HCT116 (cell line): Measurements from ENCODE around the gene DDX39A. TPM values are rescaled to one million over a fixed set of nuclear protein-coding genes. Genes with fewer than 3 reads are reported as not detected.
A peak's percentile ranks its signal among the peaks of the same experiment; 100 is the strongest.

Experiments used
- ATAC-seq: fragments of 200-7000 bp; cut with Tn5 transposase; 2 replicates; pipeline ENCODE4 v1.9.1; 2020; ENCODE audit warnings: mild to moderate bottlenecking, moderate library complexity
- BruUV-seq: library from RNA; stranded (reverse); fragments of 400-500 nt; replicated peaks from 2 replicates; lab custom pipeline; 2021; lab: Mats Ljungman, UMichigan
- CTCF ChIA-PET: fragments of 300-600 bp; sonication (Branson Sonifier 250); formaldehyde crosslinking; loops from one replicate; lab custom pipeline; 2021; ENCODE audit warnings: antibody characterized with exemption; lab: Charles Lee
- POLR2A ChIA-PET: fragments of 300-600, 350-600 bp; sonication (Branson Sonifier 250); formaldehyde crosslinking; loops from one replicate; lab custom pipeline; 2021; ENCODE audit warnings: antibody characterized with exemption; lab: Charles Lee
- RAD21 ChIA-PET, 2 experiments: fragments of 300-600 bp; sonication (Branson Sonifier 250); formaldehyde crosslinking; loops; one replicate each; lab custom pipeline; 2023; ENCODE audit warnings: low total read pairs in 2 of 2; ENCODE audit not compliant: uncharacterized antibody in 2 of 2, unreplicated experiment in 2 of 2, low non-redundant PET in 1 of 2; lab: Charles Lee
- DNase-seq: peaks from one replicate; pipeline ENCODE4 v3.0.0-alpha.2; 2010; ENCODE audit warnings: low read depth, low spot score
- H2AFZ ChIP-seq: fragments of 200-600 bp; shearing (Covaris generic), sonication (generic); 2 replicates; pipeline ENCODE4 v1.6.1; 2017; ENCODE audit warnings: low read depth, mixed run types, mixed read lengths, antibody characterized with exemption, low read length; ENCODE audit not compliant: poor library complexity, severe bottlenecking
- H3K27ac ChIP-seq: 2 replicates; pipeline ENCODE4 v1.5.1; 2012; ENCODE audit warnings: low read depth, low read length
- H3K27me3 ChIP-seq: fragments of 200-600 bp; sonication (generic); 2 replicates; pipeline ENCODE4 v1.6.1; 2016; ENCODE audit warnings: mixed run types, low read length, mixed read lengths; ENCODE audit not compliant: insufficient read depth
- H3K36me3 ChIP-seq, 2 experiments: fragments of 200-500 bp in 1 of 2; fragments of 200-600 bp in 1 of 2; sonication (Bioruptor generic) in 1 of 2; sonication (generic) in 1 of 2; 2 replicates each; pipeline versions ENCODE4 v1.5.1 to v1.6.1; 2014 to 2016; ENCODE audit warnings: low read length in 2 of 2, inconsistent platforms in 1 of 2, mixed read lengths in 1 of 2, mixed run types in 1 of 2; ENCODE audit not compliant: insufficient read depth in 2 of 2, control insufficient read depth in 1 of 2
- H3K4me1 ChIP-seq, 2 experiments: fragments of 200-600 bp in 1 of 2; sonication (generic) in 1 of 2; 2 replicates each; pipeline versions ENCODE4 v1.5.1 to v1.6.1; 2012 to 2017; ENCODE audit warnings: low read length in 2 of 2, inconsistent platforms in 1 of 2, mild to moderate bottlenecking in 1 of 2, mixed read lengths in 1 of 2, mixed run types in 1 of 2, moderate library complexity in 1 of 2; ENCODE audit not compliant: insufficient read depth in 2 of 2, control insufficient read depth in 1 of 2
- H3K4me2 ChIP-seq: fragments of 200-600 bp; sonication (generic); 2 replicates; pipeline ENCODE4 v1.6.1; 2017; ENCODE audit warnings: mixed run types, low read length, mixed read lengths
- H3K4me3 ChIP-seq, 2 experiments: fragments of 200-600 bp in 1 of 2; sonication (generic) in 1 of 2; replicated peaks in 1 of 2; 2 replicates each; pipeline ENCODE4 v1.5.1; 2011 to 2016; ENCODE audit warnings: low read length in 2 of 2, control low read depth in 1 of 2, low read depth in 1 of 2, mild to moderate bottlenecking in 1 of 2, mixed read lengths in 1 of 2, mixed run types in 1 of 2
- H3K79me2 ChIP-seq: fragments of 200-600 bp; sonication (generic); 2 replicates; pipeline ENCODE4 v1.6.1; 2017; ENCODE audit warnings: mild to moderate bottlenecking, mixed run types, low read length, moderate library complexity, mixed read lengths; ENCODE audit not compliant: insufficient read depth
- H3K9ac ChIP-seq: fragments of 200-600 bp; sonication (generic); 2 replicates; pipeline ENCODE4 v1.6.1; 2016; ENCODE audit warnings: low read length, mixed read lengths
- H3K9me2 ChIP-seq: fragments of 200-600 bp; sonication (generic), shearing (Covaris generic); 2 replicates; pipeline ENCODE4 v1.6.1; 2017; ENCODE audit warnings: mixed run types, mild to moderate bottlenecking, moderate library complexity; ENCODE audit not compliant: insufficient read depth
- H3K9me3 ChIP-seq, 2 experiments: fragments of 200-500 bp in 1 of 2; fragments of 200-600 bp in 1 of 2; sonication (Bioruptor generic) in 1 of 2; sonication (generic) in 1 of 2; 2 replicates each; pipeline ENCODE4 v1.6.1; 2014 to 2017; ENCODE audit warnings: low read length in 2 of 2, mixed read lengths in 2 of 2, inconsistent platforms in 1 of 2, low read depth in 1 of 2, mild to moderate bottlenecking in 1 of 2, mixed run types in 1 of 2, moderate library complexity in 1 of 2; ENCODE audit not compliant: control insufficient read depth in 1 of 2, insufficient read depth in 1 of 2
- H4K20me1 ChIP-seq: fragments of 200-600 bp; sonication (generic), shearing (Covaris generic); 2 replicates; pipeline ENCODE4 v1.6.1; 2017; ENCODE audit warnings: mixed run types, mild to moderate bottlenecking, moderate library complexity; ENCODE audit not compliant: insufficient read depth
- FOSL1 ChIP-seq: IDR thresholded peaks from 2 replicates; pipeline ENCODE4 v1.6.1; 2012; ENCODE audit warnings: low read depth
- POLR2A ChIP-seq: IDR thresholded peaks from 2 replicates; pipeline ENCODE4 v1.7.0; 2011; ENCODE audit warnings: borderline replicate concordance; ENCODE audit not compliant: insufficient read depth, insufficient read length; ENCODE audit errors: extremely low read depth
- POLR2AphosphoS5 ChIP-seq: IDR thresholded peaks from 2 replicates; pipeline ENCODE4 v1.6.1; 2011; ENCODE audit warnings: mild to moderate bottlenecking, low read depth, low read length, moderate library complexity
- TCF7L2 ChIP-seq: IDR thresholded peaks from 2 replicates; pipeline ENCODE4 v1.7.0; 2011; ENCODE audit warnings: borderline replicate concordance, inconsistent platforms; ENCODE audit not compliant: insufficient read depth, insufficient read length; ENCODE audit errors: extremely low read depth
- ZBTB33 ChIP-seq: IDR thresholded peaks from 2 replicates; pipeline ENCODE4 v1.6.1; 2011; ENCODE audit warnings: mild to moderate bottlenecking, low read length, moderate library complexity; ENCODE audit not compliant: insufficient replicate concordance; ENCODE audit errors: extremely low read depth
- intact Hi-C: fragments of 100-400 bp; cut with micrococcal nuclease; formaldehyde crosslinking; loops from 2 replicates; pipeline ENCODE4 v1.10.0; 2022
- total RNA-seq: library from RNA; stranded (reverse); gene quantifications from one replicate; pipeline ENCODE4 v1.2.1, GENCODE V29; 2021; ENCODE audit not compliant: unreplicated experiment

The DDX39A gene
- total RNA-seq, 1 experiment from 2014 or later = 152 TPM

- intact Hi-C loops = loop anchor here (2.0 to 5.0 kb wide), 2 partner anchors 45 to 271 kb away; partner anchors contain the start of gene ASF1B
- RAD21 ChIA-PET = interaction anchor here in 1 of 2 experiments (0.6 kb wide), 1 partner anchor 30 kb away, joined by 3 read pairs; no protein-coding TSS in a partner anchor
- Histone ChIP-seq H3K9me2 (no peaks in the 10 kb centered on the region), H3K79me2 (peaks cover 33% of the 10 kb centered on the region), H3K27me3 (no peaks in the 10 kb centered on the region)
- TF ChIP-seq TCF7L2 (no peak), POLR2A (no peak), ZBTB33 (no peak), POLR2AphosphoS5 (peak; percentile 35; the same call in 1 of the 2 replicates), FOSL1 (no peak)
- TF ChIP-seq, all 23 proteins: peak for 1
- H3K27ac ChIP-seq = 0 out of 2 replicates have a peak overlapping the region, but pooled peaks have one; percentile 18
- peaks cover 3% of the 10 kb centered on the region; the same call in 1 of the 2 replicates for H4K20me1 ChIP-seq
- H3K9ac ChIP-seq = no peak overlapping the region
- H3K4me1 ChIP-seq = peaks cover 9 to 17% of the 10 kb centered on the region in 2 experiments; a peak in 3 of 4 replicates
- H3K4me2 ChIP-seq = no peak overlapping the region
- ChIA-PET POLR2A (interaction anchor here (0.7 kb wide), 1 partner anchor 20 kb away, joined by 3 read pairs; no protein-coding TSS in a partner anchor), CTCF (no interaction called here)
- DNase-seq = no peak
- peaks cover 39 to 78% of the 10 kb centered on the region in 2 experiments for H3K36me3 ChIP-seq
- BruUV-seq = TSS peak; percentile 37
- H3K9me3 ChIP-seq = no peaks in the 10 kb centered on the region
- ATAC-seq = no peak
- no peak overlapping the region for H2AFZ ChIP-seq
- H3K4me3 ChIP-seq = no peak overlapping the region
Observed at GRCh38 chr19:14407605-14408484, 11.3 kb downstream of the DDX39A start.
